GM13976 (cell line): ENCODE measurements around the gene TAF11.
"Not testable (repeated sequence)": the region's sequence is repeated elsewhere in the genome, so short reads cannot be mapped to it uniquely, and the experiment has no call there.

Experiments
- DNase-seq: peaks from one replicate; pipeline ENCODE4 v3.0.0; 2012; ENCODE audit warnings: low spot score
- CTCF ChIP-seq: IDR thresholded peaks from 2 replicates; pipeline ENCODE4 v1.5.1; 2012; ENCODE audit warnings: borderline replicate concordance, mild to moderate bottlenecking; ENCODE audit not compliant: insufficient read depth; ENCODE audit errors: extremely low read depth, missing control alignments, control extremely low read depth
- in situ Hi-C: fragments of 300-500 bp; cut with MboI; formaldehyde crosslinking; loops from one replicate; pipeline ENCODE4 v1.12.0; 2022; ENCODE audit warnings: low sequenced_read_pairs, mixed read lengths, inconsistent platforms; ENCODE audit not compliant: unreplicated experiment

TAF11 gene

GRCh38 chr6:34904990-34905613 is 17.3 kb upstream of the TAF11 start:
- TF ChIP-seq CTCF, result no peak
- no peak for DNase-seq
- in situ Hi-C loops, result no loop called here

GRCh38 chr6:34901930-34902329 is 14.1 kb upstream of the TAF11 start:
- no peak for TF ChIP-seq CTCF
- in situ Hi-C loops, result no loop called here
- no peak for DNase-seq

- TF ChIP-seq CTCF, result no peak
- DNase-seq, result no peak
- in situ Hi-C loops, result no loop called here
Observed at GRCh38 chr6:34900321-34901031, 12.6 kb upstream of the TAF11 start.

GRCh38 chr6:34899748-34900147 is 11.9 kb upstream of the TAF11 start:
- DNase-seq, in situ Hi-C loops: not testable (repeated sequence)

- TF ChIP-seq CTCF, result no peak
- no peak for DNase-seq
- in situ Hi-C loops, result no loop called here
Observed at GRCh38 chr6:34897716-34898115, 9.9 kb upstream of the TAF11 start.

GRCh38 chr6:34897130-34897529 is 9.3 kb upstream of the TAF11 start:
- no peak for DNase-seq
- TF ChIP-seq CTCF, result no peak
- in situ Hi-C loops, result no loop called here

GRCh38 chr6:34894693-34895092 is 6.9 kb upstream of the TAF11 start:
- in situ Hi-C loops, result no loop called here
- no peak for TF ChIP-seq CTCF
- no peak for DNase-seq
